Astrocyte (in vitro differentiated cells and primary cell): ENCODE data around the gene TRIM74. TPM values are rescaled to one million over a fixed set of nuclear protein-coding genes. Genes with fewer than 3 reads are reported as not detected.
"Not testable (repeated sequence)": the region's sequence is repeated elsewhere in the genome, so short reads cannot be mapped to it uniquely, and the experiment has no call there.

Experiments
- DNase-seq: peaks from one replicate; pipeline ENCODE4 v3.0.0-alpha.2; 2010; ENCODE audit warnings: low read depth
- FAIRE-seq: peaks from 2 replicates; lab custom pipeline; 2011; peaks lifted over from hg19 to GRCh38; lab: Jason Lieb, UNC
- H2AFZ ChIP-seq: 2 replicates; pipeline ENCODE4 v1.6.0; 2012; ENCODE audit warnings: low read depth, low read length, inconsistent platforms
- H3K27ac ChIP-seq: 2 replicates; pipeline ENCODE4 v1.5.1; 2011; ENCODE audit warnings: low read depth, low read length, inconsistent platforms
- H3K27me3 ChIP-seq: 2 replicates; pipeline ENCODE4 v1.6.0; 2011; ENCODE audit warnings: low read length, inconsistent platforms; ENCODE audit not compliant: insufficient read depth
- H3K36me3 ChIP-seq: 2 replicates; pipeline ENCODE4 v1.5.1; 2011; ENCODE audit warnings: low read length, inconsistent platforms; ENCODE audit not compliant: insufficient read depth
- H3K4me1 ChIP-seq: 2 replicates; pipeline ENCODE4 v1.5.1; 2011; ENCODE audit warnings: low read length, inconsistent platforms; ENCODE audit not compliant: insufficient read depth
- H3K4me2 ChIP-seq: 2 replicates; pipeline ENCODE4 v1.6.0; 2012; ENCODE audit warnings: low read length, inconsistent platforms
- H3K4me3 ChIP-seq: 2 replicates; pipeline ENCODE4 v1.5.1; 2011; ENCODE audit warnings: low read depth, mild to moderate bottlenecking, low read length, inconsistent platforms; ENCODE audit not compliant: insufficient read depth
- H3K79me2 ChIP-seq: 2 replicates; pipeline ENCODE4 v1.6.0; 2012; ENCODE audit warnings: mild to moderate bottlenecking, low read length, inconsistent platforms; ENCODE audit not compliant: insufficient read depth
- H3K9ac ChIP-seq: 2 replicates; pipeline ENCODE4 v1.6.0; 2012; ENCODE audit warnings: mild to moderate bottlenecking, low read length, inconsistent platforms
- H3K9me3 ChIP-seq: 2 replicates; pipeline ENCODE4 v1.5.1; 2012; ENCODE audit warnings: low read depth, mild to moderate bottlenecking, low read length, inconsistent platforms; ENCODE audit not compliant: insufficient read depth
- H4K20me1 ChIP-seq: 2 replicates; pipeline ENCODE4 v1.6.0; 2012; ENCODE audit warnings: low read length, inconsistent platforms; ENCODE audit not compliant: insufficient read depth
- H3K27ac Mint-ChIP-seq: one replicate; pipeline ENCODE4 v1.8.0; 2021; ENCODE audit warnings: mild to moderate bottlenecking, mixed read lengths; ENCODE audit not compliant: unreplicated experiment
- H3K27me3 Mint-ChIP-seq: one replicate; pipeline ENCODE4 v1.8.0; 2021; ENCODE audit warnings: low read depth, mixed read lengths; ENCODE audit not compliant: unreplicated experiment
- H3K36me3 Mint-ChIP-seq: one replicate; pipeline ENCODE4 v1.8.0; 2021; ENCODE audit warnings: low read depth, mixed read lengths; ENCODE audit not compliant: unreplicated experiment
- H3K4me1 Mint-ChIP-seq: one replicate; pipeline ENCODE4 v1.8.0; 2021; ENCODE audit warnings: low read depth, mixed read lengths; ENCODE audit not compliant: unreplicated experiment
- H3K4me3 Mint-ChIP-seq: one replicate; pipeline ENCODE4 v1.8.0; 2021; ENCODE audit warnings: mild to moderate bottlenecking, moderate library complexity, mixed read lengths; ENCODE audit not compliant: unreplicated experiment
- H3K9me3 Mint-ChIP-seq: one replicate; pipeline ENCODE4 v1.8.0; 2021; ENCODE audit warnings: mild to moderate bottlenecking, mixed read lengths; ENCODE audit not compliant: unreplicated experiment
- EZH2 ChIP-seq: IDR thresholded peaks from 2 replicates; pipeline ENCODE4 v1.6.1; 2012; ENCODE audit warnings: mild to moderate bottlenecking, low read length, inconsistent platforms; ENCODE audit not compliant: insufficient read depth
- total RNA-seq: library from RNA; stranded (reverse); gene quantifications from 2 replicates; pipeline ENCODE4 v1.2.1, GENCODE V29; 2021
- TF ChIP-seq, protein P1 (sequence below): IDR thresholded peaks from 2 replicates; pipeline ENCODE4 v1.5.1; 2011; ENCODE audit warnings: low read depth, mild to moderate bottlenecking, inconsistent platforms, low read length, moderate library complexity; ENCODE audit not compliant: insufficient read depth

Gene TRIM74
- total RNA-seq, 1 donor from 2014 or later: 0.91 TPM

DNA sequence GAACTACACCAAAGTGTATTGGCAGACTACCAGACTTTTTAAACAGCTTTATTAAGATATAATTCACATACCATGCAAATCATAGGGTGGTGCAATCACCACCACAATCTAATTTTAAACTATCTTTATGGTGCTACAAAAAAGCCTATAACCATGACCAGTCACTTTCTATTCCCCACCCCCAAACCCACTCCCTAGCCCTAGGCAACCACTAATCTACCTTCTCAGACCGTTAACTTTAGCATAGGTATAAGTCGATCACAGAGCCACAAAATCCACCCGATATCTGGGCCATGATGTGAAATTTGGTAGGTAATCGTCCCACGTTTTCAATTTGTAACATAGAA, 44.9 kb downstream of the TRIM74 start:
- Mint-ChIP-seq H3K27me3 (no peaks in the 10 kb centered on the region), H3K27ac (peak overlapping the region; percentile 100), H3K4me1 (peaks cover 15% of the 10 kb centered on the region), H3K4me3 (peak overlapping the region; percentile 99), H3K36me3 (peaks cover 13% of the 10 kb centered on the region), H3K9me3 (no peaks in the 10 kb centered on the region)
- Histone ChIP-seq H3K27ac (peak overlapping the region; percentile 94), H3K79me2 (peaks cover 72% of the 10 kb centered on the region), H4K20me1 (peaks cover 35% of the 10 kb centered on the region), H3K9ac (peak overlapping the region; percentile 100), H3K36me3 (peaks cover 21% of the 10 kb centered on the region), H3K27me3 (no peaks in the 10 kb centered on the region), H3K4me2 (peak overlapping the region; percentile 95), H2AFZ (peak overlapping the region; percentile 89), H3K9me3 (no peaks in the 10 kb centered on the region), H3K4me1 (peaks cover 13% of the 10 kb centered on the region), H3K4me3 (peak overlapping the region; percentile 96)
- TF ChIP-seq, protein P1, sequence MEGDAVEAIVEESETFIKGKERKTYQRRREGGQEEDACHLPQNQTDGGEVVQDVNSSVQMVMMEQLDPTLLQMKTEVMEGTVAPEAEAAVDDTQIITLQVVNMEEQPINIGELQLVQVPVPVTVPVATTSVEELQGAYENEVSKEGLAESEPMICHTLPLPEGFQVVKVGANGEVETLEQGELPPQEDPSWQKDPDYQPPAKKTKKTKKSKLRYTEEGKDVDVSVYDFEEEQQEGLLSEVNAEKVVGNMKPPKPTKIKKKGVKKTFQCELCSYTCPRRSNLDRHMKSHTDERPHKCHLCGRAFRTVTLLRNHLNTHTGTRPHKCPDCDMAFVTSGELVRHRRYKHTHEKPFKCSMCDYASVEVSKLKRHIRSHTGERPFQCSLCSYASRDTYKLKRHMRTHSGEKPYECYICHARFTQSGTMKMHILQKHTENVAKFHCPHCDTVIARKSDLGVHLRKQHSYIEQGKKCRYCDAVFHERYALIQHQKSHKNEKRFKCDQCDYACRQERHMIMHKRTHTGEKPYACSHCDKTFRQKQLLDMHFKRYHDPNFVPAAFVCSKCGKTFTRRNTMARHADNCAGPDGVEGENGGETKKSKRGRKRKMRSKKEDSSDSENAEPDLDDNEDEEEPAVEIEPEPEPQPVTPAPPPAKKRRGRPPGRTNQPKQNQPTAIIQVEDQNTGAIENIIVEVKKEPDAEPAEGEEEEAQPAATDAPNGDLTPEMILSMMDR: no peak
- no peak for TF ChIP-seq EZH2
- FAIRE-seq: no peak
- no peak for DNase-seq

DNA sequence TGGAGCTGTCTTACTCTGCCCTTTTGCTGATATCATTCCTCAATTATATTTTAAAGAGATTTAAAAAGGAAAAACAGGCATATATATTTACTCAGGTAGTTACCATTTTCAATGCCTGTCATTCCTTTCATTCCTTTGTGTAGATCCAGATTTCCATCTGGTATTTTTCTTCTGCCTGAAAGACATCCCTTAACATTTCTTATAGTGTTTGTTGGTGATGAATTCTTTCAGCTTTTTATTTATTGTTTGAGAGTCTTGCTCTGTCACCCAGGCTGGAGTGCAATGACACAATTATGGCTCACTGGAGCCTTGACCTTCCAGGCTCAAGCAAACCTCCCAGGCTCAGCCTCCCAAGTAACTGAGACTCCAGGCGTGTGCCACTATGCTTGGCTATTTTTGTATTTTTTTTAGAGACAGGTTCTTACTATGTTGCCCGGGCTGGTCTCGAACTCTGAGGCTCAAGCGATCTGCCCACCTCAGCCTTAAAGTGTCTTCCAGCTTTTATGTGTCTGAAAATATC, 50.0 kb downstream of the TRIM74 start:
- FAIRE-seq: no peak
- peaks cover 23% of the 10 kb centered on the region for H3K4me1 Mint-ChIP-seq
- TF ChIP-seq, protein P1: no peak
- TF ChIP-seq EZH2: no peak
- no peak overlapping the region for H2AFZ ChIP-seq
- no peaks in the 10 kb centered on the region for H3K9me3 Mint-ChIP-seq
- H3K27ac Mint-ChIP-seq: no peak overlapping the region
- H3K4me1 ChIP-seq: peaks cover 7% of the 10 kb centered on the region
- no peaks in the 10 kb centered on the region for H3K9me3 ChIP-seq
- no peak overlapping the region for H3K27ac ChIP-seq
- H3K4me3 ChIP-seq: no peak overlapping the region
- H3K36me3 ChIP-seq: no peaks in the 10 kb centered on the region
- no peak overlapping the region for H3K9ac ChIP-seq
- H3K27me3 ChIP-seq: no peaks in the 10 kb centered on the region
- peaks cover 15% of the 10 kb centered on the region for H3K36me3 Mint-ChIP-seq
- H4K20me1 ChIP-seq: peaks cover 33% of the 10 kb centered on the region
- no peaks in the 10 kb centered on the region for H3K27me3 Mint-ChIP-seq
- H3K4me2 ChIP-seq: no peak overlapping the region
- H3K4me3 Mint-ChIP-seq: no peak overlapping the region
- no peak for DNase-seq
- H3K79me2 ChIP-seq: peaks cover 62% of the 10 kb centered on the region

DNA sequence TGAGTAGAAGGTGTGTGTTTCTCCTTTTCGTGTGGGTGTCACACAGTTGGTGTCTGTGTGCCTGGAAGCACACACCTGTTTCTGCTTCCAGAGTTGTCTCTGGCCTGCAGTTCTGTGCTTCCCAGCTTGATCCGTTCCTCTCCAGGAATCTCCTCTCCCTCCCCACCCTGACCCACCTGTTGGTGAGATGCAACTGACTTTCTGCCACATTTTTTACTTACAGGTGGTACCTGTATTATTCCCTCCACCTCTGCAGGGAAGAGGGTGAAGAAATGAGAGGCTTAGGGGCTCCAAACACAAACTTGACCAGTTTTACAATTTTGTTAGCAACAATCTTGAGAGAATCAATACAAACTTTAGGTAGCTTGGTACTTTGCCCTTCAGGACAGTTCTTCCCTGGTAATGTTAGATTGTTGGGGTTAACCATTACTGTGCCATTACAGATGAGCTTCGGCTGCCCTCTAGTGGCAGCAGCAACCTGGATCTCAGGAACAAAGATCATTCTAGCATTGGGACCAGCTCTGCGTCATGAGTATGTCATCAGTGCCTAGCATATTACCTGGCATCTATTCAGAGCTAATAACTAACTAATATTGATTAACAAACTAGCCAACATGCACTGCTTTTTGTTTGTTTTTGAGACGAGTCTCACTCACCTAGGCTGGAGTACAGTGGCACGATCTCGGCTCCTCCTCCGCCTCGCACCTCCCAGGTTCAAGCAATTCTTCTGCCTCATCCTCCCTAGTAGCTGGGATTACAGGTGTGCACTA, 54.3 kb downstream of the TRIM74 start:
- not testable (repeated sequence) for H3K27me3 ChIP-seq, H2AFZ ChIP-seq, FAIRE-seq, H3K9me3 Mint-ChIP-seq, H3K4me3 Mint-ChIP-seq, H3K27me3 Mint-ChIP-seq, H3K4me1 ChIP-seq, H3K27ac ChIP-seq, H3K4me2 ChIP-seq, H3K36me3 ChIP-seq, H3K4me3 ChIP-seq, H3K9ac ChIP-seq, H3K9me3 ChIP-seq
- peak; percentile 30 for DNase-seq
- H3K27ac Mint-ChIP-seq: peak overlapping the region; percentile 53
- peaks cover 18% of the 10 kb centered on the region for H3K4me1 Mint-ChIP-seq
- peaks cover 18% of the 10 kb centered on the region for H3K36me3 Mint-ChIP-seq
- Histone ChIP-seq H3K79me2 (peaks cover 34% of the 10 kb centered on the region), H4K20me1 (peaks cover 39% of the 10 kb centered on the region)
- TF ChIP-seq, protein P1: peak; percentile 77

DNA sequence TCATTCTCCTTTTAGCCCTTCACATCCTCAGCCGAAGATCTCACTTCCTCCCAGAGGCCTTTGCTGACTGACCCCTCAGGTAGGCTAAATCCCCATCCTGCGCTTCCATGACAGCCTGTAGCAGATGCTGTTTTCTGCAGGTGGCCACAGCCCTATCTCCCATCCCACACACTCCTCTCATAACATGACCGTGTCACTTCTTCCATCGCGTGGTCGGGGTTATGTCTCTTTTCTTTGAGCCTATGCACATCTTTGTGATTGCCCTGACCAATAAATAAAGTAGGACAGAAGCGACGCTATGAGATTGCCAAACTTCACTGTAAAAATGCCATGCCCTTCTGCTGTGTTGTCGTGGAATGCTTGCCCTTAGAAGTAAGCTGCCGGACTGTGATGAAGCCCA, 55.5 kb downstream of the TRIM74 start:
- H3K27me3 ChIP-seq, H3K4me3 Mint-ChIP-seq, H2AFZ ChIP-seq, H3K27me3 Mint-ChIP-seq, H3K4me1 ChIP-seq, H3K9me3 ChIP-seq, H3K27ac ChIP-seq, DNase-seq, H3K9ac ChIP-seq, FAIRE-seq, H3K4me3 ChIP-seq, H3K36me3 ChIP-seq, H3K4me2 ChIP-seq, H3K9me3 Mint-ChIP-seq: not testable (repeated sequence)
- H3K27ac Mint-ChIP-seq: peak overlapping the region; percentile 12
- peaks cover 11% of the 10 kb centered on the region for H3K4me1 Mint-ChIP-seq
- peaks cover 42% of the 10 kb centered on the region for H4K20me1 ChIP-seq
- H3K79me2 ChIP-seq: peaks cover 37% of the 10 kb centered on the region
- peaks cover 17% of the 10 kb centered on the region for H3K36me3 Mint-ChIP-seq
